H1 (cell line): ENCODE measurements around the gene C20orf173. TPM values are rescaled to one million over a fixed set of nuclear protein-coding genes. Genes with fewer than 3 reads are reported as not detected.

ENCODE experiments used
- BCL11A ChIP-seq, 2 experiments: IDR thresholded peaks; one replicate each; pipeline ENCODE4 v1.6.1; 2011; ENCODE audit warnings: low read depth in 2 of 2, low read length in 2 of 2, mild to moderate bottlenecking in 2 of 2
- EGR1 ChIP-seq: IDR thresholded peaks from 2 replicates; pipeline ENCODE4 v1.6.1; 2011; ENCODE audit warnings: low read depth, low read length, borderline replicate concordance
- FOSL1 ChIP-seq: IDR thresholded peaks from 2 replicates; pipeline ENCODE4 v1.6.1; 2011; ENCODE audit warnings: mild to moderate bottlenecking, low read depth, low read length, moderate library complexity; ENCODE audit not compliant: insufficient read depth
- POU5F1 ChIP-seq: IDR thresholded peaks from 2 replicates; pipeline ENCODE4 v1.6.1; 2011; ENCODE audit warnings: low read depth, mild to moderate bottlenecking, low read length, moderate library complexity
- RNF2 ChIP-seq: fragments of 200-900, 300-1000 bp; sonication (generic); IDR thresholded peaks from 2 replicates; pipeline ENCODE4 v1.7.1; 2016; ENCODE audit warnings: borderline replicate concordance, low read depth, mild to moderate bottlenecking, antibody characterized with exemption, low read length; ENCODE audit not compliant: poor library complexity, severe bottlenecking; ENCODE audit errors: missing control alignments
- polyA plus RNA-seq, 7 experiments: library from polyadenylated mRNA; depleted of rRNA in 3 of 7; stranded (reverse) in 5 of 7; unstranded in 2 of 7; fragments of >200 nt in 5 of 7; fragments of 200-250 nt in 2 of 7; gene quantifications; 1 replicate in 5 of 7; 2 replicates in 1 of 7; 4 replicates in 1 of 7; pipeline versions ENCODE4 v1.2.1 to v1.2.3, GENCODE V29; 2011 to 2013; ENCODE audit warnings: missing spikeins in 2 of 7, mixed read lengths in 2 of 7
- total RNA-seq: library from RNA; stranded (reverse); fragmentation: NEBNext Ultra II Directional; extraction: Animal tissue kit (Norgen Biotek cat#: 25700); gene quantifications from 2 replicates; pipeline ENCODE4 v1.2.1, GENCODE V29; 2021

Gene C20orf173
- total and polyA plus RNA-seq, 2 of the 8 experiments (the other 6 are each of a cell fraction or from before 2014, with no cell fraction given), result not detected

- TF ChIP-seq RNF2 (no peak), FOSL1 (no peak), EGR1 (no peak), POU5F1 (no peak), BCL11A (IDR thresholded peaks at IDR 0.05; ENCODE audit: low read depth in 2 of 2, low read length in 2 of 2) (no peak)
Observed at GRCh38 chr20:35576816-35577215, 47.4 kb upstream of the C20orf173 start (continued).
